Mucosa of descending colon (tissue), 3 donors: ENCODE results near the gene FANCC. TPM values are rescaled to one million over a fixed set of nuclear protein-coding genes. Genes with fewer than 3 reads are reported as not detected.
A peak's percentile ranks its signal among the peaks of the same experiment; 100 is the strongest.

Experiments used
- ATAC-seq: fragments of 200-7000 bp; cut with Tn5 transposase; one replicate; pipeline ENCODE4 v1.9.1; 2020; ENCODE audit warnings: mild to moderate bottlenecking, moderate library complexity
- DNase-seq, 3 donors: peaks; one replicate each; pipeline ENCODE4 v3.0.0-alpha.2; 2020
- H3K36me3 ChIP-seq: fragments of 200-600 bp; one replicate; pipeline ENCODE4 v1.8.0; 2021; ENCODE audit warnings: low read depth, mild to moderate bottlenecking
- H3K4me1 ChIP-seq: fragments of 200-600 bp; one replicate; pipeline ENCODE4 v1.8.0; 2021; ENCODE audit warnings: low read depth, mild to moderate bottlenecking
- H3K4me3 ChIP-seq: fragments of 200-600 bp; one replicate; pipeline ENCODE4 v1.8.0; 2021; ENCODE audit warnings: mild to moderate bottlenecking
- H3K9me3 ChIP-seq: fragments of 200-600 bp; one replicate; pipeline ENCODE4 v1.8.0; 2021; ENCODE audit warnings: mild to moderate bottlenecking
- CTCF ChIP-seq: fragments of 200-600 bp; IDR thresholded peaks from one replicate; pipeline ENCODE4 v1.8.0; 2022; ENCODE audit warnings: antibody characterized with exemption, mild to moderate bottlenecking
- intact Hi-C, 2 donors: fragments of 100-400 bp; cut with DNase I in 1 of 2; cut with micrococcal nuclease in 1 of 2; formaldehyde crosslinking; loops; one replicate each; pipeline versions ENCODE4 v1.11.0 to v1.11.1; 2022; cut with DNase I, micrococcal nuclease
- total RNA-seq, 3 donors: library from RNA; stranded (reverse); fragmentation: NEBNext Ultra II Directional in 2 of 3; extraction: Animal tissue kit (Norgen Biotek cat#: 25700) in 2 of 3; gene quantifications; one replicate each; pipeline versions ENCODE4 v1.2.1 to v1.2.4, GENCODE V29; 2021 to 2023
- donor health status: DM: no; HTN: no; CAD: no; lungs with moderate emphysema.
- donor health status: DM: no; HTN: no; CAD: no.
- donor health status: DM: no; HTN: yes; CAD: no.

The FANCC gene
- total RNA-seq, 3 donors from 2014 or later = 10.7 to 18.0 (median 14.2) TPM

DNA sequence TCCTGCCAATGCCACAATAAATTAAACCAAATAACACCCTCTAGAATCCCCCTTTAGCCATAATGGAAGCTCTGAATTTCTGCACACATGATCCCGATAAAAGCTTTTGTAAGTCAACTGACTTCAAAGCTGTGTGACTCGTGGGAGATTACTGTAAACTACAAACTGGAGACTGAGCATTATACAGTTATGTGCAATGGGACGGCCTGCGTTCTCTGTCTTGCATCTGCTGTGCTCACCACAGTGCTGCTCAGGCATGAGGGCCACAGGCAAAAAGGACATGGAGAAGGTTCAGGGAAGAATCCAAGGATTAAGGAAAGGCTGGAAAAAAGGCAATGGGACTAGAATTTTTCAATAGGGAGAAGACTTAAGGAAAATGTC lies 184.2 kb downstream of the FANCC start:
- Histone ChIP-seq H3K4me3 (no peak overlapping the region), H3K36me3 (no peaks in the 10 kb centered on the region), H3K9me3 (no peaks in the 10 kb centered on the region), H3K4me1 (peaks cover 12% of the 10 kb centered on the region)
- no peak for TF ChIP-seq CTCF
- intact Hi-C loops = loop anchor here in 1 of 2 donors (5.0 kb wide), 1 partner anchor 351 kb away; no protein-coding TSS in a partner anchor
- ATAC-seq (no peak), DNase-seq (no peak)

DNA sequence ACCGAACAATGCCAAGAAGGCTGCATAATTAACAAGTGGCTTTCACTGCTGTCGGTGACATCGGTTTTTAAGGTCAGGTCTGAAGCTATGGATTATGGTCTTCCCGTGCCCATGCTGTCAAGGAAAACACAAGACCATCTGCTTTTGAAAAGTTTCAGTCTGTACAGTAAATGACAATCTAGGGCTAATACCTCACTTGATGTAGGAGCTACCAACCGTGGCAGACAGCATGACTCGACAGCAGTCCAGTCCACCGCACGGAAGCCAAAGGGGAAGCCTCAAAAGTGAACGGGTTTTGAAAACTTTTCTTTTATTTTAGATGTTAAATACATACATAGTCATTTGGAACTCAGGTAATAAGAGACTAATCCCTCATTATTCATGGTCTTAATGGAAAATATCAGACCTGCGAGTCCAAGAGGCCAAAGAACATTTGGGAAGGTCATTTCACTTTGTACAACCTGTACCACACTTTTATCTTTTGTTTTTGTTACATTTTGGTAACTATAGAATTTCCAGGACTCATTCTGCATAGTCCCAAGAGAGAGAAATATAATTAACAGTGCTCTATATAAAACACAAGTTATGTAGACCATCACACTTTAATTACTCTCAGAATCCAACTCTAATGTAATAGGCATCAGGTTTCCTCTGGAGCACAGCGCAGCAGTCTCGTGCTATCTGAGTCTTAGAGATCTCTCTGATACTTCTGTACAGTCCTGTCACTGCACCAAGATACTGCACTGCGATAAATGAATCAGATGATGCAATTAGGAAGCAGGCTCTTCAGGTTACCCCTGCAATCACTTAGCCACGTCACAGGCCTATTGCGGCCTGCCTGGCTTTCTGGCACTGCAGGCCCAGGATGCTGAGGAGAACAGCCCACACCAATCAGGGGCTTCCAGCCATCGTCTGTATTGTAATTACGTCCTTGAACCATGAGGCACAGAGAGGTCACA lies 184.9 kb downstream of the FANCC start:
- H3K4me1 ChIP-seq = peaks cover 12% of the 10 kb centered on the region
- H3K36me3 ChIP-seq = no peaks in the 10 kb centered on the region
- TF ChIP-seq CTCF = no peak
- intact Hi-C loops = loop anchor here in 1 of 2 donors (5.0 kb wide), 1 partner anchor 350 kb away; no protein-coding TSS in a partner anchor
- DNase-seq (no peak), ATAC-seq (no peak)
- H3K9me3 ChIP-seq = no peaks in the 10 kb centered on the region
- H3K4me3 ChIP-seq = no peak overlapping the region

GRCh38 chr9:95131023-95131943 lies 186.2 kb downstream of the FANCC start:
- DNase-seq = peak in 2 of 3 donors; percentile 69 to 83
- TF ChIP-seq CTCF = peak; percentile 73
- H3K4me1 ChIP-seq = peaks cover 12% of the 10 kb centered on the region
- ATAC-seq = peak; percentile 60
- intact Hi-C loops = loop anchor here in 1 of 2 donors (5.0 kb wide), 1 partner anchor 349 kb away; no protein-coding TSS in a partner anchor
- H3K36me3 ChIP-seq = no peaks in the 10 kb centered on the region
- H3K9me3 ChIP-seq = no peaks in the 10 kb centered on the region
- H3K4me3 ChIP-seq = no peak overlapping the region

- H3K9me3 ChIP-seq = no peaks in the 10 kb centered on the region
- peaks cover 12% of the 10 kb centered on the region for H3K4me1 ChIP-seq
- TF ChIP-seq CTCF = no peak
- DNase-seq (no peak), ATAC-seq (no peak)
- H3K4me3 ChIP-seq = no peak overlapping the region
- intact Hi-C loops = loop anchor here in 1 of 2 donors (5.0 kb wide), 1 partner anchor 348 kb away; no protein-coding TSS in a partner anchor
- no peaks in the 10 kb centered on the region for H3K36me3 ChIP-seq
Observed at GRCh38 chr9:95130484-95130883, 187.0 kb downstream of the FANCC start.
